ENCODE measurements around the gene SLC26A9.

The SLC26A9 gene

GRCh38 chr1:205945069-205945468 lies 1.8 kb upstream of the SLC26A9 start:
- DNase-seq, result no peak

- no peak for DNase-seq
Measured at GRCh38 chr1:205944525-205944924, 1.3 kb upstream of the SLC26A9 start.

GRCh38 chr1:205942631-205943159 lies 561 bp downstream of the SLC26A9 start:
- DNase-seq, result no peak

GRCh38 chr1:205940710-205941109 lies 2.5 kb downstream of the SLC26A9 start:
- DNase-seq, result no peak

- no peak for DNase-seq
Measured at GRCh38 chr1:205939690-205940330, 3.4 kb downstream of the SLC26A9 start.

GRCh38 chr1:205938682-205939081 lies 4.6 kb downstream of the SLC26A9 start:
- no peak for DNase-seq

- DNase-seq, result no peak
Measured at GRCh38 chr1:205936846-205937586, 6.2 kb downstream of the SLC26A9 start.

- DNase-seq, result no peak
Measured at GRCh38 chr1:205936311-205936710, 6.9 kb downstream of the SLC26A9 start.

GRCh38 chr1:205935869-205936268 lies 7.4 kb downstream of the SLC26A9 start:
- no peak for DNase-seq

- DNase-seq, result no peak
Measured at GRCh38 chr1:205934788-205935187, 8.5 kb downstream of the SLC26A9 start.

GRCh38 chr1:205933671-205934618 lies 9.3 kb downstream of the SLC26A9 start:
- no peak for DNase-seq

GRCh38 chr1:205932776-205933175 lies 10.5 kb downstream of the SLC26A9 start:
- DNase-seq, result no peak

- no peak for DNase-seq
Measured at GRCh38 chr1:205930799-205931281, 12.4 kb downstream of the SLC26A9 start.

GRCh38 chr1:205930195-205930577 lies 13.1 kb downstream of the SLC26A9 start:
- no peak for DNase-seq

GRCh38 chr1:205929496-205930194 lies 13.6 kb downstream of the SLC26A9 start:
- DNase-seq, result no peak

- DNase-seq, result no peak
Measured at GRCh38 chr1:205928317-205928716, 14.9 kb downstream of the SLC26A9 start.

GRCh38 chr1:205927676-205928075 lies 15.6 kb downstream of the SLC26A9 start:
- no peak for DNase-seq

GRCh38 chr1:205927247-205927646 lies 16.0 kb downstream of the SLC26A9 start:
- no peak for DNase-seq

- no peak for DNase-seq
Measured at GRCh38 chr1:205926636-205927035, 16.6 kb downstream of the SLC26A9 start.

GRCh38 chr1:205926213-205926612 lies 17.0 kb downstream of the SLC26A9 start:
- no peak for DNase-seq

GRCh38 chr1:205925736-205926135 lies 17.5 kb downstream of the SLC26A9 start:
- no peak for DNase-seq

- no peak for DNase-seq
Measured at GRCh38 chr1:205924460-205924790, 18.8 kb downstream of the SLC26A9 start.

Data from NK-92 treated with Interleukin-12 subunit alpha and Interleukin-12 subunit beta, amount 100 ng/mL, for 24 hours (cell line).